Measurements from ENCODE around the gene MAT2B. TPM values are rescaled to one million over a fixed set of nuclear protein-coding genes. Genes with fewer than 3 reads are reported as not detected.

The MAT2B gene
- total and polyA plus RNA-seq, 9 of the 15 experiments (the other 6 are each of a cell fraction or from before 2014, with no cell fraction given) = 32.0 to 57.7 (median 43.6) TPM

- Histone ChIP-seq H3K4me3 (no peak overlapping the region), H4K20me1 (replicated peaks; ENCODE audit: control insufficient read depth, insufficient read depth, low read length) (0 out of 2 replicates have a peak, but pooled peaks cover 3% of the 10 kb centered on the region), H3K36me3 (ENCODE audit: control insufficient read depth, insufficient read depth, low read length) (peaks cover 25% of the 10 kb centered on the region), H3K27me3 (ENCODE audit: control insufficient read depth in 2 of 2, insufficient read depth in 2 of 2, low read length in 2 of 2) (no peaks in the 10 kb centered on the region), H3K4me1 (replicated peaks in 1 of 2; ENCODE audit: control insufficient read depth in 2 of 2, insufficient read depth in 2 of 2, low read length in 2 of 2) (peaks cover 0 to 7% of the 10 kb centered on the region in 2 experiments; a peak in 2 of 5 replicates), H3K9me1 (ENCODE audit: control insufficient read depth, insufficient read depth, low read length) (no peaks in the 10 kb centered on the region), H3K9me3 (replicated peaks; ENCODE audit: control insufficient read depth, insufficient read depth, low read depth, low read length) (no peaks in the 10 kb centered on the region), H3K4me2 (ENCODE audit: insufficient read depth, low read length) (peak overlapping the region; percentile 42), H3K9ac (ENCODE audit: insufficient read depth in 1 of 2, low read depth in 2 of 2, low read length in 2 of 2) (peak overlapping the region in 1 of 2 experiments; percentile 56; a peak in 1 of 4 replicates), H2AFZ (ENCODE audit: low read depth, low read length) (no peak overlapping the region), H3K79me2 (ENCODE audit: control insufficient read depth, insufficient read depth, low read length) (peaks cover 82% of the 10 kb centered on the region), H3K27ac (ENCODE audit: extremely low read depth, low read depth, low read length) (no peak overlapping the region)
- TF ChIP-seq POLR2B (IDR thresholded peaks at IDR 0.05; ENCODE audit: low read depth, partially characterized antibody) (no peak), POLR2AphosphoS2 (IDR thresholded peaks at IDR 0.05; ENCODE audit: low read length) (no peak), TAF15 (IDR thresholded peaks at IDR 0.05; ENCODE audit: low read depth, low read length) (no peak), FOXK2 (conservative IDR thresholded peaks at IDR 0.05 in 1 of 2, IDR thresholded peaks at IDR 0.05 in 1 of 2; ENCODE audit: low read depth in 2 of 2) (no peak), ATF4 (CRISPR knock-in tag; IDR thresholded peaks at IDR 0.05) (no peak), GTF2A2 (tag; IDR thresholded peaks at IDR 0.05) (no peak), HNRNPUL1 (IDR thresholded peaks at IDR 0.05; ENCODE audit: low read length) (no peak), ARID3B (CRISPR knock-in tag; IDR thresholded peaks at IDR 0.05; ENCODE audit: borderline replicate concordance) (no peak), PHF21A (IDR thresholded peaks at IDR 0.05; ENCODE audit: borderline replicate concordance, low read depth) (no peak), ZNF518B (CRISPR knock-in tag; IDR thresholded peaks at IDR 0.05) (no peak), PATZ1 (CRISPR knock-in tag; IDR thresholded peaks at IDR 0.05; ENCODE audit: borderline replicate concordance) (no peak), ZKSCAN8 (CRISPR knock-in tag; IDR thresholded peaks at IDR 0.05) (no peak), NCOA1 (IDR thresholded peaks at IDR 0.05; ENCODE audit: low read depth) (no peak), SUPT5H (IDR thresholded peaks at IDR 0.05) (no peak)
- no peak for ATAC-seq
- in situ Hi-C loops (cut with MboI) = loop anchor here (25.0 kb wide), 1 partner anchor 854 kb away; no protein-coding TSS in a partner anchor
- no peak for DNase-seq (ENCODE audit: extremely low read depth in 1 of 4, low spot score in 3 of 4)
- WGBS (ENCODE audit: insufficient coverage, low coverage, missing lambda C conversion rate) = 59% methylated on average over 5 of the region's 5 CpGs
- no TSS peak for BruUV-seq (replicated peaks)
- CTCF ChIA-PET (ENCODE audit: low intra/inter-chr PET ratio) = no interaction called here
- FAIRE-seq = no peak
- POLR2A ChIA-PET = interaction anchor here (1.5 kb wide), 1 partner anchor 49 kb away, joined by 4 read pairs; the partner anchor contains the start of genes HMMR and NUDCD2
- intact Hi-C loops (cut with micrococcal nuclease) = loop anchor here (5.0 kb wide), 1 partner anchor 849 kb away; no protein-coding TSS in a partner anchor
These were observed 3.3 kb downstream of the MAT2B start for GRCh38 chr5:163508753-163509152.

Data from K562 (cell line).